ENCODE measurements around the gene MCCD1.

Gene MCCD1

DNA sequence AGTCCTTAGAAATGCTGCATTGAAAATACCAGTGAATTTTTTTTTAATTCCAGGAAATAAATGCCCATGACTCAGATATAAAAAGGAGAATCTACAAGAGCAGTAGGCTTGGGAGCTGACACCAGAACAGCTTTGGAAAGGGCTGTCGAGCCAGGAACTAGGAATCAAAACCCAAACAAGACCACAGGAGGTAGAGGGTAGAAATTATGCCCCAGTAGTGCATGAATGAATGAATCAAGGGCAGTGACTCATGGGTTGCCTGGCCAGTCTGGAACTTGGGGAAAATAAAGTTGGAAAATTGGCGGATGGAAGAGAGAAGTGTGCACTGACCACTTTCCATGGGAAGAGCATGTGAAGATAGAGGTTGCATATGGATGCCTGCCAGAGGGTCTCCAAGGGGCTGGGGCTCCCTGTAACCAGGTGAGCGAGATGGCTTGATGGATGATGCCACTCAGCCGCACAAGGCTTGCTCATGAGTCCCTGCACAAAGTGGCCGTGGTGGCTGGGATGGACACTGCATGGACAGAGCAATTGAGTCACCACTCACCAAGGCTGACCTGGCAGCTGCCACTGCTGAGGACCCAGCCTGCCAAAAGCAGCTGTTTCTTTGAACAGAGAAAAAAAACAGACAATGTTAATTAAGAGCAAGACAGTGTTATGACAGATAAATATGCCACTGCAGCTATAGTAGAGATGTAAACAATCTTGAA lies 15.2 kb upstream of the MCCD1 start:
- peak; percentile 40 for DNase-seq

- DNase-seq, result no peak
Measured at GRCh38 chr6:31521835-31522234, 6.9 kb upstream of the MCCD1 start.

- DNase-seq, result no peak
Measured at GRCh38 chr6:31525553-31525931, 3.2 kb upstream of the MCCD1 start.

DNA sequence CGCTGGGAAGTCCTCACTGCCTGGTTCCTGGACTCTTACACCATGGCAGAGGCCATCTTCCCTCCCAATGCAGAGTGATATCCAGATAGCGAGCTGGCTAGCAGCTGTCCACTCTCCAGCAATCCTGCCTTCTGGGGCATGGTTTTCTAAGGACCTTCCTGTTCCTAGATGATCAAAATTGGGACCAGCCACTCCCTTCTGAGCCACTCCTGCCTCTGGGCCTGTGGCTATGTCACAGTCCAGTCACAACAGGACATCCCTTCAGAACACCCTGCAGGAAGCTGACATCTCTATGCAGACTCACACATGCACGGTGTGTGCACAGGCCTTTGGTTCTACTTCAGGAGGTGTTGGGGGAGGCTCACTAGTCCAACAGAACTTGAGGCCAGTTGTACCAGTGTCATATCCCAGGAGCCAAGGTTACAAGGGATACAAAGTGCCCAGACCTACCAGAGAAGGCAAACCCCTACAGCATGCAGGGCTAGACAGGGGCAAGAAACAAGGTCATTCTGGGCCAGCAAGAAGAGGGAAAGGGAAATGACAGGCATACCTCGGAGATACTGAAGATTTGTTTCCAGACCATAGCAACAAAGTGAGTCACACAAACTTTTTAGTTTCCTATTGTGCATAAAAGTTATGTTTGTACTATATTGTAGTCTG lies 2.7 kb upstream of the MCCD1 start:
- peak; percentile 68 for DNase-seq

GRCh38 chr6:31528307-31528777 lies 420 bp upstream of the MCCD1 start:
- no peak for DNase-seq

DNA sequence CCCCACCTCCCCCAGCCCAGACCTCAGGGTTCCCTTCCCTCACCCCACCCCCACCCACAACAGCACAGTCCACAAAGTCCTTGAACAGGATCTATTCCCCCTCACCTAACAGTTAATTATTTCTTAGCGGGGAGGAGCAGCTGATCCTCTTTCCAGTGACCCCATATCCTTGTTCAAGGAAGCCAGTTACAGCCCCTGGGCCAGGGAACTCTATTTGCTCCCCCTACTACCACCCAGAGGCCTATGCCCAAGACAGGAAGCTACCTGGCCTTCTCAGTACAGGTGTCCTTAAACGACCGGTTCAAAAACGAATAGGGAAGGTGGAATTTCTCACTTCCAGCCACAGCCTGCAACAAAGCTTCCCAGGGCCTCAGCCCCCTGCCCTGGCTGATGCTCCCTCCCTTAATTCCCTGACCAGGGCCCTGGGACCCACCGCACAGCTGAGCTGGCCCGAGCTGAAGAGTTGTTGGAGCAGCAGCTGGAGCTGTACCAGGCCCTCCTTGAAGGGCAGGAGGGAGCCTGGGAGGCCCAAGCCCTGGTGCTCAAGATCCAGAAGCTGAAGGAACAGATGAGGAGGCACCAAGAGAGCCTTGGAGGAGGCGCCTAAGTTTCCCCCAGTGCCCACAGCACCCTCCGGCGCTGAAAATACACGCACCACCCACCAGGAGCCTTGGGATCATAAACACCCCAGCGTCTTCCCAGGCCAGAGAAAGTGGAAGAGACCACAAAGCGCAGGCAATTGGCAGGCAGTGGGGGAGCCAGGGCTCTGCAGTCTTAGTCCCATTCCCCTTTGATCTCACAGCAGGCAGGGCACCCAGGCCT lies 778 bp downstream of the MCCD1 start:
- DNase-seq, result no peak

GRCh38 chr6:31530659-31531058 lies 1.9 kb downstream of the MCCD1 start:
- no peak for DNase-seq

- no peak for DNase-seq
Measured at GRCh38 chr6:31531162-31531561, 2.4 kb downstream of the MCCD1 start.

DNA sequence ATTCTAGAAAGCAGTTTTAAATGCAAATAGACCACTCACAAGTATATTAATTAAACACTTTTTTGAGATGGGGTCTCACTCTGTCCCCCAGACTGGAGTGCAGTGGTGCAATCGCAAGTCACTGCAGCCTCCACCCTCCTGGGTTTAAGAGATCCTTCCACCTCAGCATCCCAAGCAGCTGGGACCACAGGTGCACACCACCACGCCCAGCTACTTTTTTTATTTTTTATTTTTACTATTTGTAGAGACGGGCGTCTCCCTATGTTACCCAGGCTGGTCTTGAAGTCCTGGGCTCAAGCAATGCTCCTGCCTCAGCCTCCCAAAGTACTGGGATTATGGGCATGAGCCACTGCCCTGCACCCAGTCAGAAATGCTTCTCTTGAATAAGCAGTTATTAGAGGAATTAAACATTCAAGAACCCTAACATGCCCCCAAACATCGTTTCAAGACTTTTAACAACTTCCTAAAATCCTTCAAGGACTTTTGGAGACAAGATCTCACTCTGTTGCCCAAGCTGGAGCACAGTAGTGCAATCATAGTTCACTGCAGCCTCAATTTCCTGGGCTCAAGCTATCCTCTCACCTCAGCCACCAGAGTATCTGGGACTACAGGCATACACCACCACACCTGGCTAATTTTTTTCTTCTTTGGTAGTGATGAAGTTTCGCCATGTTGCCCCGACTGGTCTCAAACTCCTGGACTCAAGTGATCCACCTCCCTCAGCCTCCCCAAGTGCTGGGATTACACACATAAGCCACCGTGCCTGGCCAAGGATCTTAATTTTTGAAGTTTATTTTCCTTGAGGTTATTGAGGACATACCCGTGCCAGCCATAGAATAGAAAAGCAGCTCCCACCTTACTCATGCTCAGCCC lies 3.2 kb downstream of the MCCD1 start:
- DNase-seq, result no peak

DNA sequence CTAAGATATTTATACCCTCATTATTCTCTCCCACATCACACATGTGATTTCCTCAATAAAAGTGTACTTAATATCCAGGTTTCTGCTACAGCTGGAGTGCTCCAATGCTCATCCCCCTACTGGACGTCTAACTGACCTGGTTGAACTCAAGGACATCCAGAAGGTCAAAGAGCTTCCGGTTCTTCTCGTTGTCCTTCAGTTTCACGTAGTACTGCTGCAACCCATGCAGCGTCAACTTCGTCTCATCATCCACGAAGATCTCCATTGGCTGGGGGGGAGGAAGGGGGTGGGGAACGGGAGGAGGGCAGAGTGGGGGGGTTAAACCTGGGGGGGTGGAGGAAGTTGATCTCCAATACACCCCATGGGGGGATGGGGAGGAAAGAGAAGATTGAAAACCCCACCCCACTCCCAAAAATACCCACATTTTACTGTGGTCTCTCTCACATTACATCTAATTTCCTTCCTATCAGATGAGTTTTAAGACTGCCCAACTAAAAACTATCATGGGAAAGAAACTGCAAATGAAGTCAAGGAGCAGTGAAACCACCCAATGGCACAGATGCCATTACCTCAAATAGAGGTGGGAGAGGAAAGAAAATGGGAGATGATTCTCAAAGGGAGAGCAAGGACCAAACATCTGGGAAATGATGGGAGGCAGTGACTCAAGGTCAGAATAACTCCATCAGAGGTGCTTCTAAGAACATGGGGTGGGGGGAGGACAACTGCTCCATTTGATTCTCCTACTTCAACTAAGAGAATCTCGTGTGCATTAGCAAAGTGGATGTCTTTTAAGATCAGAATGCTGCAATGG lies 4.1 kb downstream of the MCCD1 start:
- no peak for DNase-seq

GRCh38 chr6:31533455-31533841 lies 4.7 kb downstream of the MCCD1 start:
- no peak for DNase-seq

- no peak for DNase-seq
Measured at GRCh38 chr6:31534011-31534410, 5.2 kb downstream of the MCCD1 start.

DNA sequence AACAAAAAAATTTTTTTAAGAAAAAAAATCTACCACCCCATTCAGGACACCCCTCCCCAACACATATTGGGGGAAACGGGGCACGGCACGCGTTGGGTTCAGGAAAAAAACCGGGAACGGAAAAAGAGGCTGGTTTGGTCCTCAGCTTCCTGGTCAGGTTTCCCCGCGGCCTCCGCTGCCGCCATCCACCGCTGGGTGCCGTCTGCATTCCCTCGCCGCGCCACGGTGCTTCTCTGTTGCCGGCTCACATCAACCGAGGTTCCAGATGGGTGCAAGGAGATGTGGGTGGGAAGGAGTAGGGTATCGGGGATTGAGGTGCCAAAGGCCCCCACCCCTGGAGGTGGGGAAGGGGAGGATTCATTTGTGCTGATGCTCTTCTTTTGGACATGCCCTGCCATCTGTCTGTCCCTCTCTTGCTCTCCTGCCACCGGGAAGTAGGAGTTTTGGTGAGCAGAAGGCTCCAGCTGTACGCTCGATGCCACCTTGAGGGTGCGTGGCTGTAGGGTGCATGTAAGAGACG lies 5.8 kb downstream of the MCCD1 start:
- DNase-seq, result no peak

DNA sequence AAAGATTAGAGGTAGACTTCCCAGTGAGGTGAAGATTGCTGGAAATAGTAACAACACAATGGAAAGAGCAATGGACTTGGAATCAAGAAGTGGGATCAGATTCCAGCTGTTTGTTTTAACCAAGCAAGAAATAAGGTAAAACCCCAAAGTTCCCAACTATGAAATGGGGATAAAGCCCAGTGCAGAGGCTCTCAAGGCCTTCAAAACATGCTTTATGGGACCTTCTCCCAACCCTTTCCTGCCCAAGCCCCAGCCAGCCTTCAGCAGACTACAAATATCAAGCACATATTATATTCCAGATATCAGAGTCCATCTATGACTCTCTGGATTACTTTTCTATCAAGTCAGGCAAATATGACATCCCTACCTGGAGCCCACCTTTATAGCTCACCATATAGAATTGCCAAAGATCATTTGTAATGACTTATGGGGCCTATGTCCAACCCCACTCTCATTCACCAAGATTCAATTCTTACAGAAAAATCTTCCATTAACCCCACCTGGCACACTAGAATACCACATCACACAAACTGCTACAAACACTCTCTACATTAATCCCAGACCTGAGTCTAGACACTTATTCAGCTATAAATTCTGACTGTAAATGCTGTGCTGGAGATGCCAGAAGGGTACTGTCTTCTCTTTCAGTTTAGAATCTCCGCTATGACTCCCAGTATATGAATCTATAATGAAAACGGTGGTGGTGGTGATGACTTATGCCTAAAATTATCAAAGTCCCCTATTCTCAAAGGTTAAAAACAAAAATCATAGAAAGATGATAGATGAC lies 7.0 kb downstream of the MCCD1 start:
- DNase-seq, result no peak

DNA sequence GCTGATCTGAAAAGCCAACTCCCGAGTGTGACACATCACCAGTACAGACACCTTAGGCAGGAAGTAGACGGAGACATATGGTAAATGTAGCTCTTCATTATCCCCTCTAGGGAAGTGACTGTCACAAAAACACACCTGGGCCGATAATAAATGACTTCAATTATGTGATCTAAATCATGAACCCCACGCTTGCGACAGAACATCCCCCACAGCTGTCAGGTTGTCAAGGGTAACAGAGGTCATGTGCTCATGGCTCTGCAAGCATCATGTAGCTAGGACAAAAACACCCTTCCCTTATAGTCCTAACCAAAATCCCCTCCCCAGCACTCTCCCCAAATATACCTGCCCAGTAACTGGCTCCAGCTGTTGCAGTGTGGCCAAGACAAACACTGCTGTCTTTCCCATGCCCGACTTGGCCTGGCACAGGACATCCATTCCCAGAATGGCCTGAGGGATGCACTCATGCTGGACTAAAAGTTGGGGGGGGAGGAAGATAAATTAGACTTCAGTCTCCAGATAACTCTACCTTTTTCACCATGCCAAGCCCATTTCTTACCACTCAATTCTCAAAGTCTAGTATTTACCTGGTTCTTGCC lies 10.1 kb downstream of the MCCD1 start:
- no peak for DNase-seq

GRCh38 chr6:31540640-31541039 lies 11.9 kb downstream of the MCCD1 start:
- DNase-seq, result no peak

GRCh38 chr6:31541059-31541657 lies 12.4 kb downstream of the MCCD1 start:
- peak; percentile 45 for DNase-seq

- peak; percentile 98 for DNase-seq
Measured at GRCh38 chr6:31541658-31542521, 13.1 kb downstream of the MCCD1 start, which contains the start of gene DDX39B. Gene DDX39B, minus strand, starts transcription at chr6:31542003. Its CDS starts 1,471 bp downstream, at chr6:31540532.
